Bronchial epithelial cell (primary cell): ENCODE measurements around the gene ZNF200. TPM values are rescaled to one million over a fixed set of nuclear protein-coding genes. Genes with fewer than 3 reads are reported as not detected.
"Not testable (repeated sequence)": the region's sequence is repeated elsewhere in the genome, so short reads cannot be mapped to it uniquely, and the experiment has no call there.

ENCODE experiments used
- DNase-seq: peaks from one replicate; pipeline ENCODE4 v3.0.0-alpha.2; 2010; ENCODE audit warnings: low read depth
- FAIRE-seq: peaks from 2 replicates; lab custom pipeline; 2011; peaks lifted over from hg19 to GRCh38; lab: Jason Lieb, UNC
- H3K27me3 ChIP-seq: 2 replicates; pipeline ENCODE4 v1.5.1; 2011; ENCODE audit warnings: low read length; ENCODE audit not compliant: control insufficient read depth, insufficient read depth
- H3K36me3 ChIP-seq: 2 replicates; pipeline ENCODE4 v1.5.1; 2011; ENCODE audit warnings: low read length; ENCODE audit not compliant: control insufficient read depth, insufficient read depth
- H3K4me3 ChIP-seq: 2 replicates; pipeline ENCODE4 v1.5.1; 2011; ENCODE audit warnings: mild to moderate bottlenecking, low read depth, low read length, control low read depth
- CTCF ChIP-seq: IDR thresholded peaks from 2 replicates; pipeline ENCODE4 v1.5.1; 2011; ENCODE audit warnings: mild to moderate bottlenecking, moderate library complexity, low read length, control low read depth, inconsistent platforms; ENCODE audit not compliant: insufficient read depth, severe bottlenecking
- total RNA-seq: library from RNA; depleted of rRNA; stranded (reverse); fragments of >200 nt; gene quantifications from 2 replicates; pipeline ENCODE4 v1.2.1, GENCODE V29; 2014

ZNF200 gene
- total RNA-seq, 1 donor from 2014 or later, result 9.5 TPM

DNA sequence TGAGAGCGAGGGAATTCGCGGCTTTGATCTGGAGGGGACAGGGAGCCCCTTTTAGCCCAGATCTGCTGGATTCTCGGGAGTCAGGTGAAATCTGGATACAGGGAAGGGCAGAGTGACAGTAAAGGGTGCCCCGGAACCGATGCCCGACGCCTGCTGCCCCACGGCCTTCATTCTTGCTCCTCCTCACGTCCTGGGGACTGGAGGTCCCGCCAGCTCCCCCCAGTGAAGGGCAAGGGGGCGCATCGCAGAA, 46.4 kb downstream of the ZNF200 start:
- no peak for TF ChIP-seq CTCF
- FAIRE-seq, result no peak
- Histone ChIP-seq H3K4me3 (peak overlapping the region; percentile 56), H3K36me3 (no peaks in the 10 kb centered on the region), H3K27me3 (no peaks in the 10 kb centered on the region)
- no peak for DNase-seq

DNA sequence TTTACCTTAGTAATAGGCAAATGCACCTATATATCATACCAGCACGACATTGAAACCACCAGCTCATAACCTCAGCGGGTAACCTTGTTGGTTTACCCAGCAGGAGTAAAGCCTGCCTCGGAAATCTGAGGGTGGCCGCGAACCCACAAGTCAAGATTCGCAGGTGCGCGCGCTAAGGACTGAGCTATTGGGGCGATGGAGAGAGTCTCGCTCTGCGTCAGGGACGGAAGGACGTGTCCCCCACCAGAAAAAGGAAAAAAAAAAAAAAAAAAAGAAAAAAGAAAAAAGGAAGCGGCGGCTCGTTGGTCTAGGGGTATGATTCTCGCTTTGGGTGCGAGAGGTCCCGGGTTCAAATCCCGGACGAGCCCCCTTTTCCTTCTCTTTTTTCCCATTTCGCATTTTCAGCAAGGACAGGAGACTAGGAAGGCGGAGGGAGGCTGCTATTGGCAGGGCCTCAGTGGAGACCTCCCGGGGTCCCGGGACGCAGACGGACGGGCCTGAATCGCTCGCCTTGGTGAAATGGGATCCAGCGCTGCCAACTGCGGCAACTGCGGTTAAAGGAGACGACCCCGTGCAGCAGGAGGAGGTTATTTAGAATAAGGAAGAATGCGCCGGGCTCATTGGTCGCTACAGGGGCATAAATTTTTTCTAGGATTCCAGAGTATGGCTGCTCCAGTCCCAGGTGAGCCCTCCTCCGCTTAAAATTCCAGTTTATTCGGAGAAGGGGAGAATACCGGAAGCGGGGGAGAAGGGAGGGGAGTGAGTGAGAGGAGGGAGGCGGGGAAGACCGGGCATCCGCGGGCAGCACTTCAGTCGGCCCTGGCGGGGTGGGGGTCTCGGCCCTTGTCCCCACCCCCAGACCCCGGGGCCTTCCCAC, 46.9 kb downstream of the ZNF200 start, which contains the start of gene OR1F1:
Gene OR1F1, plus strand, starts transcription at position 407 of the 877 bp plus-strand sequence.
- H3K4me3 ChIP-seq, result peak within 1 kb of the TSS; percentile 56
- H3K36me3 ChIP-seq, result no peaks in the 10 kb centered on the region
- FAIRE-seq (no peak), DNase-seq (peak; percentile 58)
- TF ChIP-seq CTCF, result no peak
- no peaks in the 10 kb centered on the region for H3K27me3 ChIP-seq

GRCh38 chr16:3186946-3187690, 47.8 kb downstream of the ZNF200 start:
- DNase-seq (no peak), FAIRE-seq (no peak)
- Histone ChIP-seq H3K27me3 (no peaks in the 10 kb centered on the region), H3K4me3 (no peak overlapping the region), H3K36me3 (no peaks in the 10 kb centered on the region)
- no peak for TF ChIP-seq CTCF

GRCh38 chr16:3183445-3184139, 51.4 kb downstream of the ZNF200 start:
- FAIRE-seq (no peak), DNase-seq (no peak)
- no peaks in the 10 kb centered on the region for H3K27me3 ChIP-seq
- H3K4me3 ChIP-seq, result peak overlapping the region; percentile 50
- no peak for TF ChIP-seq CTCF
- H3K36me3 ChIP-seq, result no peaks in the 10 kb centered on the region

GRCh38 chr16:3182608-3183444, 52.1 kb downstream of the ZNF200 start:
- DNase-seq (peak; percentile 59), FAIRE-seq (no peak)
- H3K27me3 ChIP-seq, result no peaks in the 10 kb centered on the region
- no peaks in the 10 kb centered on the region for H3K36me3 ChIP-seq
- TF ChIP-seq CTCF, result peak; percentile 61
- peak overlapping the region; percentile 50 for H3K4me3 ChIP-seq

DNA sequence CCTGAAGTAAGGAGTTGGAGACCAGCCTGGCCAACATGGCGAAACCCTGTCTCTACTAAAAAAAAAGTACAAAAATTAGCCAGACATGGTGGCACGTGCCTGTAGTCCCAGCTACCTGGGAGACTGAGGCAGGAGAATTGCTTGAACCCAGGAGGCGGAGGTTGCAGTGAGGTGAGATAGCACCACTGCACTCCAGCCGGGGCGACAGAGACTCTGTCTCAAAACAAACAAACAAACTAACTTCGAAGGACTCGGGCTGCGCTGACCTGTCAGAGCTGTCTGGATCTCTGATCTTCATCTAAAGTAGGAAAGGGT, 52.7 kb downstream of the ZNF200 start:
- not testable (repeated sequence) for H3K27me3 ChIP-seq, H3K36me3 ChIP-seq, DNase-seq, FAIRE-seq, H3K4me3 ChIP-seq
